Measurements from ENCODE around the gene LZTR1. TPM values are rescaled to one million over a fixed set of nuclear protein-coding genes. Genes with fewer than 3 reads are reported as not detected.
"Not testable (repeated sequence)": the region's sequence is repeated elsewhere in the genome, so short reads cannot be mapped to it uniquely, and the experiment has no call there.

LZTR1 gene
- total RNA-seq, 4 donors from 2014 or later = 37.1 to 67.2 (median 55.7) TPM

GRCh38 chr22:20937794-20938671, 44.1 kb upstream of the LZTR1 start:
- Histone ChIP-seq H3K4me1 (peaks cover 16 to 35% of the 10 kb centered on the region in 2 donors), H3K27ac (no peak overlapping the region), H3K27me3 (no peaks in the 10 kb centered on the region), H3K36me3 (peaks cover 0 to 4% of the 10 kb centered on the region in 2 donors), H3K9me3 (no peaks in the 10 kb centered on the region), H3K4me3 (replicated peaks in 1 of 3) (no peak overlapping the region)
- intact Hi-C loops (cut with DNase I) = no loop called here
- WGBS, 2 donors = 83 to 87% methylated on average over 8 of the region's 8 CpGs
- TF ChIP-seq POLR2A (IDR thresholded peaks at IDR 0.05) = no peak
- TF ChIP-seq, protein P1, sequence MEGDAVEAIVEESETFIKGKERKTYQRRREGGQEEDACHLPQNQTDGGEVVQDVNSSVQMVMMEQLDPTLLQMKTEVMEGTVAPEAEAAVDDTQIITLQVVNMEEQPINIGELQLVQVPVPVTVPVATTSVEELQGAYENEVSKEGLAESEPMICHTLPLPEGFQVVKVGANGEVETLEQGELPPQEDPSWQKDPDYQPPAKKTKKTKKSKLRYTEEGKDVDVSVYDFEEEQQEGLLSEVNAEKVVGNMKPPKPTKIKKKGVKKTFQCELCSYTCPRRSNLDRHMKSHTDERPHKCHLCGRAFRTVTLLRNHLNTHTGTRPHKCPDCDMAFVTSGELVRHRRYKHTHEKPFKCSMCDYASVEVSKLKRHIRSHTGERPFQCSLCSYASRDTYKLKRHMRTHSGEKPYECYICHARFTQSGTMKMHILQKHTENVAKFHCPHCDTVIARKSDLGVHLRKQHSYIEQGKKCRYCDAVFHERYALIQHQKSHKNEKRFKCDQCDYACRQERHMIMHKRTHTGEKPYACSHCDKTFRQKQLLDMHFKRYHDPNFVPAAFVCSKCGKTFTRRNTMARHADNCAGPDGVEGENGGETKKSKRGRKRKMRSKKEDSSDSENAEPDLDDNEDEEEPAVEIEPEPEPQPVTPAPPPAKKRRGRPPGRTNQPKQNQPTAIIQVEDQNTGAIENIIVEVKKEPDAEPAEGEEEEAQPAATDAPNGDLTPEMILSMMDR (IDR thresholded peaks at IDR 0.05) = no peak
- DNase-seq = no peak

DNA sequence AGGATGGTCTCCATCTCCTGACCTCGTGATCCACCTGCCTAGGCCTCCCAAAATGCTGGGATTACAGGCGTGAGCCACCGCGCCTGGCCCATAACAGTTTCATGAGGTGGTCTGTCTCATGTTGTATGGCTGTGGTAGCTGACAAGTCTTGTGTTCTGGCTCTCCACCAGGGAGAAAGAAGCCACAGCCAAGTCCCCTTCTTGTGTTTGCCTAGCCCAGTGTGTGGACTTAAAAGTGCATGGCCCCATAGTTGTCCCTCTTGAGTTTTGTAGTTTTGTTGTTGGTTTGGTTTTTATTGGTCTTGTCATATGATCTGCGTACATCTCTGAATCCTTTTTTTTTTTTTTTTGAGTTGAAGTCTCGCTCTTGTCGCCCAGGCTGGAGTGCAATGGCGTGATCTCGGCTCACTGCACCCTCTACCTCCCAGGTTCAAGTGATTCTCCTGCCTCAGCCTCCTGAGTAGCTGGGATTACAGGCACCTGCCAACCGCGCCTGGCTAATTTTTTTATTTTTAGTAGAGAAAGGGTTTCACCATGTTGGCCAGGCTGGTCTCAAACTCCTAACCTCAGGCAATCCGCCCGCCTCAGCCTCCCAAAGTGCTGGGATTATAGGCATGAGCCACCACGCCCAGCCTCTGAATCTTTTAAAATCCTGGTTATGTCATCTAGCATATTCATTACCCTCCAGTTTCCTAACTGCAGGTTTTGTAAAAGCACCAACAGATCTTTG, 42.5 kb upstream of the LZTR1 start:
- intact Hi-C loops (cut with DNase I); H3K9me3 ChIP-seq; H3K27ac ChIP-seq: not testable (repeated sequence)

GRCh38 chr22:20940186-20940651, 41.9 kb upstream of the LZTR1 start:
- H3K4me1 ChIP-seq = peaks cover 16 to 35% of the 10 kb centered on the region in 2 donors
- no peak overlapping the region for H3K4me3 ChIP-seq (replicated peaks in 1 of 3)
- H3K9me3 ChIP-seq = no peaks in the 10 kb centered on the region
- H3K36me3 ChIP-seq = no peaks in the 10 kb centered on the region
- no peaks in the 10 kb centered on the region for H3K27me3 ChIP-seq
- no peak for DNase-seq
- TF ChIP-seq, protein P1 (IDR thresholded peaks at IDR 0.05) = no peak
- TF ChIP-seq POLR2A (IDR thresholded peaks at IDR 0.05) = no peak
- WGBS, 2 donors = 83 to 93% methylated on average over 3 of the region's 3 CpGs
- intact Hi-C loops (cut with DNase I) = no loop called here
- no peak overlapping the region for H3K27ac ChIP-seq

More for the DNA sequence above, 42.5 kb upstream of the LZTR1 start:
- H3K4me1 ChIP-seq = peaks cover 16 to 35% of the 10 kb centered on the region in 2 donors
- not testable (repeated sequence) for H3K4me3 ChIP-seq (replicated peaks in 1 of 3); H3K36me3 ChIP-seq; DNase-seq; H3K27me3 ChIP-seq
- WGBS, 2 donors = 94 to 96% methylated on average over 14 of the region's 14 CpGs

DNA sequence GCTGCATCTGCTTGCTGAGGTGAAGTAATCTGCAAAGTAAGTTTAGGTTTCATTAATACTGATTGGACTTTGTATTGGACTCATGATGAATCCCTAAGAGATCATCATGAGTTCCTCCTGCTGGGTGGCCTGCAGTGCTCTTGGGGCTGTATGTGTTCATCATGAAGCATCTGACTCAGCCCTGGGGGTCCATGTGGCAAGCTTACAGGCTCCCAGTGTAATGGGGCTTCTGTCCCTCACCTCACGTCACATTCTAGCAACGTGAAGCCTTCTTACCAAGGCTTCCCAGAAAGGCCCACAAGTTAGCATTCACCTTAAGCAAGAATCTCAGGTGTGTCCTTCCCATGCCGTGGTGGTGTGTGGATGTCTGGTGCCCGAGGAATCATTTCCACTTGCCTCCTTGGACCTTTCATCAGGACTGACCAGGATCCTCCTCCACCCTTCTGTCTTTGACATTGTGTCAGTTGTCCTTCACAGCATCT, 41.2 kb upstream of the LZTR1 start:
- 92 to 96% methylated on average over 4 of the region's 4 CpGs for WGBS, 2 donors

DNA sequence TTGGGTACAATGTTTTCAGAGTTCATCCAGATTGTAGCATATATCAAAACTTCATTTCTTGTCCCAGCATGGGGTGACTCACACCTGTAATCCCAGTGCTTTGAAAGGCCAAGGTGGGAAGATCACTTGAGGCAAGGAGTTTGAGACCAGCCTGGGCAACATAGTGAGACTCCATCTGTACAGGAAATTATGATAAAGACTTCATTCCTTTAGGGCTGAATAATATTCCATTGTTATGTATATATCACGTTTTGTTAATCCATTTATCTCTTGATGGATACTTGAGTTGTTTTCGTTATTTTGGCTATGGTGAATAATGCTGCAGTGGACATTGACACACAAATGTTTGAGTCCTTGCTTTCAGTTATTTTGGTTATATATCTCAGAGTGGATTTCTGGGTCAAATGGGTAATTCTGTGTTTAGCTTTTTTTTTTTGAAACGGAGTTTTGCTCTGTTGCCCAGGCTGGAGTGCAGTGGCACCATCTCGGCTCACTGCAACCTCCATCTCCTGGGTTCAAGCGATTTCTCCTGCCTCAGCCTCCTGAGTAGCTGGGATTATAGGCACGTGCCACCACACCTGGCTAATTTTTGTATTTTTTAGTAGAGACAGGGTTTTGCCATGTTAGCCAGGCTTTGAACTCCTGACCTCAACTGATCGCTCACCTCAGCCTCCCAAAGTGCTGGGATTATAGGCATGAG, 39.7 kb upstream of the LZTR1 start:
- peaks cover 9 to 38% of the 10 kb centered on the region in 2 donors for H3K4me1 ChIP-seq
- WGBS, 2 donors = 89 to 95% methylated on average over 7 of the region's 7 CpGs

More for the DNA sequence above, 41.2 kb upstream of the LZTR1 start:
- no peaks in the 10 kb centered on the region for H3K27me3 ChIP-seq
- TF ChIP-seq POLR2A (IDR thresholded peaks at IDR 0.05) = no peak
- TF ChIP-seq, protein P1 (IDR thresholded peaks at IDR 0.05) = no peak
- no peak for DNase-seq
- intact Hi-C loops (cut with DNase I) = no loop called here
- H3K27ac ChIP-seq = no peak overlapping the region
- H3K4me1 ChIP-seq = peaks cover 16 to 42% of the 10 kb centered on the region in 2 donors
- H3K36me3 ChIP-seq = no peaks in the 10 kb centered on the region
- H3K9me3 ChIP-seq = no peaks in the 10 kb centered on the region
- H3K4me3 ChIP-seq (replicated peaks in 1 of 3) = no peak overlapping the region

More for the DNA sequence above, 39.7 kb upstream of the LZTR1 start:
- intact Hi-C loops (cut with DNase I); H3K4me3 ChIP-seq (replicated peaks in 1 of 3); H3K9me3 ChIP-seq; H3K27me3 ChIP-seq; H3K36me3 ChIP-seq; H3K27ac ChIP-seq; DNase-seq: not testable (repeated sequence)
